ENCODE results near the gene GADD45A.

- TF ChIP-seq TAF1 (conservative IDR thresholded peaks at IDR 0.05) (no peak), REST (IDR thresholded peaks at IDR 0.05) (no peak), CTCF (IDR thresholded peaks at IDR 0.05; ENCODE audit: low read depth, low read length, missing input control) (no peak)
Measured at GRCh38 chr1:67675800-67676199, 9.2 kb upstream of the GADD45A start.
